ENCODE results near the gene DAZAP1.

GRCh38 chr19:1435378-1435989 is 28.1 kb downstream of the DAZAP1 start:
- no peak for TF ChIP-seq POLR2AphosphoS5 (IDR thresholded peaks at IDR 0.05)
- TF ChIP-seq CTCF (IDR thresholded peaks at IDR 0.05), result no peak

Data from suprapubic skin (tissue), 3 donors.